Subcutaneous adipose tissue (tissue), 4 donors: ENCODE data around the gene POLR3C. TPM values are rescaled to one million over a fixed set of nuclear protein-coding genes. Genes with fewer than 3 reads are reported as not detected.

Experiments used
- CTCF ChIP-seq: fragments of 450-650 bp; IDR thresholded peaks from one replicate; pipeline ENCODE4 v1.5.1; 2016; ENCODE audit warnings: low read depth, mild to moderate bottlenecking, control low read depth, antibody characterized with exemption, moderate library complexity
- total RNA-seq, 4 donors: library from RNA; depleted of rRNA; stranded (reverse); fragments of >200 nt; gene quantifications; one replicate each; pipeline ENCODE4 v1.1.0, GENCODE V29; 2016

POLR3C gene
- total RNA-seq, 4 donors from 2014 or later: 30.5 to 39.0 (median 37.1) TPM

- TF ChIP-seq CTCF: no peak
These were observed 13.7 kb downstream of the POLR3C start for GRCh38 chr1:145837656-145838055.

- TF ChIP-seq CTCF: no peak
These were observed 19.0 kb downstream of the POLR3C start for GRCh38 chr1:145843031-145843430.

GRCh38 chr1:145845144-145845513, 21.1 kb downstream of the POLR3C start:
- no peak for TF ChIP-seq CTCF

- no peak for TF ChIP-seq CTCF
These were observed 21.6 kb downstream of the POLR3C start, which contains the start of gene NUDT17 for GRCh38 chr1:145845514-145846161. Gene NUDT17, plus strand, starts transcription at chr1:145845630. Its CDS starts 11 bp downstream, at chr1:145845641.

GRCh38 chr1:145846201-145846612, 22.2 kb downstream of the POLR3C start:
- no peak for TF ChIP-seq CTCF

GRCh38 chr1:145847827-145848226, 23.8 kb downstream of the POLR3C start:
- no peak for TF ChIP-seq CTCF

- no peak for TF ChIP-seq CTCF
These were observed 25.6 kb downstream of the POLR3C start for GRCh38 chr1:145849356-145850160.
